Measurements from ENCODE around the gene SNAP25. TPM values are rescaled to one million over a fixed set of nuclear protein-coding genes. Genes with fewer than 3 reads are reported as not detected.

Gene SNAP25
- total RNA-seq, 4 donors from 2014 or later = 0.47 to 5.5 (median 2.3) TPM

DNA sequence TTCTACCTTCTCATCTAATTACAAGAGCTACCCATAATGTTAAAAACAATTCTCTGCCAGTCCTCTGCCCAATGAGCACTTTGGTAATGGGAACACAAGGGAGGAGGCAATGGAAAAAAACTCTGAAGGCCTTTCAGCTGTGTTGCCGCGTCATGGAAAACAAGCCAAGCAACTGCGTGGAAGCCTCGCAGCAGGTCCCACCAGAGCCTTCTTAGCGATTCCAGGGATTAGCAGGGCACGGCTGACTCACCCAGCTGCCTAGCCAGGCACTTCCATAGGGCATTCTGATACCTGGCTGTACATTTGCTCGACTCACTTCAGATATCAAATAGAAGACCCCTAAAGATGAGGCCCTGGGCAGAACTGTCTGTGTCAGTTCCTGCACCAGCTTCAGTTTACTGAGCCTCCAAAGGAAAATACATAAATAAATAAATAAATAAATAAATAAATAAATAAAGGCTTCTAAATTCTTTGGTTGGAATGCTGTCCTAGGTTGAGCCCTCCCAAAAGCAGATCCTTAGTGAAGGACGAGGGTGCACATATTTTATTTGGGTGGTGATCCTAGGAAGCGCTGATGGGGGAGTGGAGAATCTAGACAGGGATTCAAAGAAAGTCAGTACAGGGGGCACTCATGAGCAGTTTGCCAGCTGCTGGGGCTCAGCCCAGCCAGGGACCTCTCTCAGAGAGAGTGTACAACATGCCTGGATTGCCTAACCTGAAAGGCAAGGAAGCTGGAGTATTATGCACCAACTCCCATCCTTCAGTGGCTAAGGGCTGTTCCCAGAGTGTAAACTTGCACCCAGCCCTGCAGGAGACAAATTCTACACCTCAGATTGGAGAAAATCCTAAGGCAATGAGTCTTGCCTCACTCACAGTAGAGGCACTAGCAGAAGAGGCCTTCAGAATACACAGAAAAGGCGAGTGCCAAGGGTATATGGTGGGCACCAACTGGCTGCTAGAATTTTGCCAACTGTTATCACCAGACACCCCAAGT lies 18.2 kb downstream of the SNAP25 start:
- Histone ChIP-seq H3K36me3 (no peaks in the 10 kb centered on the region), H3K9me3 (no peaks in the 10 kb centered on the region), H3K4me3 (no peak overlapping the region), H3K4me1 (no peaks in the 10 kb centered on the region), H3K27me3 (peaks cover 6% of the 10 kb centered on the region), H3K27ac (no peak overlapping the region)
- TF ChIP-seq, protein P1, sequence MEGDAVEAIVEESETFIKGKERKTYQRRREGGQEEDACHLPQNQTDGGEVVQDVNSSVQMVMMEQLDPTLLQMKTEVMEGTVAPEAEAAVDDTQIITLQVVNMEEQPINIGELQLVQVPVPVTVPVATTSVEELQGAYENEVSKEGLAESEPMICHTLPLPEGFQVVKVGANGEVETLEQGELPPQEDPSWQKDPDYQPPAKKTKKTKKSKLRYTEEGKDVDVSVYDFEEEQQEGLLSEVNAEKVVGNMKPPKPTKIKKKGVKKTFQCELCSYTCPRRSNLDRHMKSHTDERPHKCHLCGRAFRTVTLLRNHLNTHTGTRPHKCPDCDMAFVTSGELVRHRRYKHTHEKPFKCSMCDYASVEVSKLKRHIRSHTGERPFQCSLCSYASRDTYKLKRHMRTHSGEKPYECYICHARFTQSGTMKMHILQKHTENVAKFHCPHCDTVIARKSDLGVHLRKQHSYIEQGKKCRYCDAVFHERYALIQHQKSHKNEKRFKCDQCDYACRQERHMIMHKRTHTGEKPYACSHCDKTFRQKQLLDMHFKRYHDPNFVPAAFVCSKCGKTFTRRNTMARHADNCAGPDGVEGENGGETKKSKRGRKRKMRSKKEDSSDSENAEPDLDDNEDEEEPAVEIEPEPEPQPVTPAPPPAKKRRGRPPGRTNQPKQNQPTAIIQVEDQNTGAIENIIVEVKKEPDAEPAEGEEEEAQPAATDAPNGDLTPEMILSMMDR (IDR thresholded peaks at IDR 0.05) = no peak
- TF ChIP-seq POLR2AphosphoS5 (IDR thresholded peaks at IDR 0.05) (no peak), EP300 (IDR thresholded peaks at IDR 0.05) (no peak), POLR2A (IDR thresholded peaks at IDR 0.05) (no peak)
- 76 to 82% methylated on average over 4 to 6 of the region's 10 CpGs for WGBS, 2 donors (ENCODE audit: low coverage in 1 of 2)
- ATAC-seq = no peak

DNA sequence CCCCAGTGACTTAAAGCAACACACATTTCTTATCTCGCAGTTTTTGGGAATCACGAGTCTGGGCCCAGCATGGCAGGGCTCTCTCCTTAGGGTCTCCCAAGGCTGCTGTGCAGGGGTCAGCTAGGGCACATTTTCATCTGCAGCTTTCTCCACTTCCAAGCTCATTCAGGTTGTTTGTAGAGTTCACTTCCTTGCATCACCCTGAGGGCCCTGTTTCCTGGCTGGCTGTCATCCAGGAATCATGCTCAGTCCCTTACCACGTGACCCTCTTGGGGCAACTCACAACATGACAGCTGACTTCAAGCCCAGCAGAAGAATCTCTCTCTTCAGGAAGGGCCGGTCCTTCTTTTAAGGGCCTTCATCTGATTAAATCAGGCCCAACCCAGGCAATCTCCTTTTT lies 21.3 kb downstream of the SNAP25 start:
- peaks cover under 1% of the 10 kb centered on the region for H3K27me3 ChIP-seq
- TF ChIP-seq, protein P1 (IDR thresholded peaks at IDR 0.05) = no peak
- TF ChIP-seq POLR2A (IDR thresholded peaks at IDR 0.05) (no peak), EP300 (IDR thresholded peaks at IDR 0.05) (no peak), POLR2AphosphoS5 (IDR thresholded peaks at IDR 0.05) (no peak)
- no peak for ATAC-seq
- no peak overlapping the region for H3K4me3 ChIP-seq
- no peaks in the 10 kb centered on the region for H3K36me3 ChIP-seq
- H3K9me3 ChIP-seq = no peaks in the 10 kb centered on the region
- 64 to 68% methylated on average over 4 of the region's 4 CpGs for WGBS, 2 donors (ENCODE audit: low coverage in 1 of 2)
- H3K4me1 ChIP-seq = no peaks in the 10 kb centered on the region
- no peak overlapping the region for H3K27ac ChIP-seq

DNA sequence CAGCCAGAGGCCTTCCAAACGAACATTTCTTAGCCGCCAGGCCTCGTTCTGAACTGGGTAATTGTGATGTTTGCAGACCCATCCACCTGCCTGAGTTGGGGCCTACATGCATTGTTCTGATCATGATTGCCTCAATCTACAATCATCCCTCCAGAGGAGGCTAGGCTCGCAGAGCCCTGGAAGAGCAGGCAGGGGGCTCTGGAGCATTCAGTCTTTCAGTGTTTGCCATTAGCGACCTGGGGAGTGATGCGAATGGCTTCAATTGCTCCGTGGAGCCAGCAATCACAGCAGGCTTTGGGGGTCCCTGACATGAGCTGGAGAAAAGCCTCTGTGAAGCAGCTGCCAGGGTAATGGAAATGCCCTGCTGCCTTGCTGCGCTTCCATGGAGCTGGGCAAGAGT lies 22.0 kb downstream of the SNAP25 start:
- TF ChIP-seq POLR2AphosphoS5 (IDR thresholded peaks at IDR 0.05) (no peak), POLR2A (IDR thresholded peaks at IDR 0.05) (no peak), EP300 (IDR thresholded peaks at IDR 0.05) (no peak)
- TF ChIP-seq, protein P1 (IDR thresholded peaks at IDR 0.05) = no peak
- ATAC-seq = no peak
- H3K27me3 ChIP-seq = no peaks in the 10 kb centered on the region
- no peaks in the 10 kb centered on the region for H3K9me3 ChIP-seq
- H3K4me1 ChIP-seq = no peaks in the 10 kb centered on the region
- WGBS, 2 donors (ENCODE audit: low coverage in 1 of 2) = 60 to 80% methylated on average over 1 of the region's 8 CpGs
- no peaks in the 10 kb centered on the region for H3K36me3 ChIP-seq
- H3K4me3 ChIP-seq = no peak overlapping the region
- H3K27ac ChIP-seq = no peak overlapping the region

DNA sequence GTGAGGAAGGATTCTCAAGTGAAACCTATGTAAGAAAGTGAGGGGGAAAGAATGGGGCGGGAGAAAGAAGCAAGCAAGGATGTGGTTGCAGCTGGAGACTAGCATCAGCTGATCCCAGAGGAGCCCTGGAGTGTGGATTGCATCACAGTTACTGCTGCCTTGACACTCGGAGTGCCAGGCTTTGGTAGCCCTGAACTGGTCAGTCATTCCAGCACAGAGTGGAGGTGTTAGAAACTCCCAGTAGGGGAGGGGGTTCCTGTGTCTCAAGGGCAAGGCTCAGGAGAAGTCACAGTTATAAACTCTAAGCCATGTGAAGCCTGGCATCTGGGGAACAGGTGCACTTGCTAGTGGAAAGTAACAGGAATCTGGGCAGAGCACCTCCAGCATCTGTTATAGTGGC lies 23.5 kb downstream of the SNAP25 start:
- no peak for ATAC-seq
- 50 to 78% methylated on average over 1 to 2 of the region's 2 CpGs for WGBS, 2 donors (ENCODE audit: low coverage in 1 of 2)
- no peaks in the 10 kb centered on the region for H3K4me1 ChIP-seq
- no peaks in the 10 kb centered on the region for H3K9me3 ChIP-seq
- no peak overlapping the region for H3K4me3 ChIP-seq
- no peaks in the 10 kb centered on the region for H3K36me3 ChIP-seq
- H3K27ac ChIP-seq = no peak overlapping the region
- H3K27me3 ChIP-seq = no peaks in the 10 kb centered on the region
- TF ChIP-seq POLR2A (IDR thresholded peaks at IDR 0.05) = no peak
- no peak for TF ChIP-seq EP300 (IDR thresholded peaks at IDR 0.05)
- TF ChIP-seq, protein P1 (IDR thresholded peaks at IDR 0.05) = no peak
- no peak for TF ChIP-seq POLR2AphosphoS5 (IDR thresholded peaks at IDR 0.05)

DNA sequence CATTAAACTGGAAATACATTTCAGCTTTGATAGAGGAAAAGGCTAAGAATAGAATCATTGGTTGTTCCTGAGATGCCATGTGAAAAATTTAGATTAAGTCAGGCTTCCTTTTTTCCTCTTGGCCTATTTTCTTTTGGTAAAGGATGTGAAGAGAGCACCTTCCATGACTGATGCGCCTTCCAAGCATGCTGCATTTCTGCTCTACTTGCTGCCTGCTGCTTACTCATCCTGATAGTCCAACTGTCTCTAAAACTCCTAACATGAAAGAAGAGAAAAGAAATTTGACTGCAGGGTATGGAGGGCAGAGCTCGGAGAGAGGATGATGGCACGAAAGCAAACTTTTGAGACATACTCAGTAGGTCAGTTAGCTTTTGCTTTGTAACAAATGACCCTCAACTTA lies 28.8 kb downstream of the SNAP25 start:
- TF ChIP-seq POLR2A (IDR thresholded peaks at IDR 0.05) = no peak
- no peak for TF ChIP-seq POLR2AphosphoS5 (IDR thresholded peaks at IDR 0.05)
- TF ChIP-seq, protein P1 (IDR thresholded peaks at IDR 0.05) = no peak
- TF ChIP-seq EP300 (IDR thresholded peaks at IDR 0.05) = no peak
- no peak for ATAC-seq
- Histone ChIP-seq H3K27me3 (no peaks in the 10 kb centered on the region), H3K36me3 (no peaks in the 10 kb centered on the region), H3K4me3 (no peak overlapping the region), H3K4me1 (no peaks in the 10 kb centered on the region), H3K27ac (no peak overlapping the region), H3K9me3 (no peaks in the 10 kb centered on the region)
- 86 to 100% methylated on average over 2 to 3 of the region's 3 CpGs for WGBS, 2 donors (ENCODE audit: low coverage in 1 of 2)
